ENCODE measurements around the gene NUP50. TPM values are rescaled to one million over a fixed set of nuclear protein-coding genes. Genes with fewer than 3 reads are reported as not detected.

NUP50 gene
- total and polyA plus RNA-seq, 2 of the 13 experiments (the other 11 are each of a cell fraction or from before 2014, with no cell fraction given), result 14.2 to 52.4 TPM

DNA sequence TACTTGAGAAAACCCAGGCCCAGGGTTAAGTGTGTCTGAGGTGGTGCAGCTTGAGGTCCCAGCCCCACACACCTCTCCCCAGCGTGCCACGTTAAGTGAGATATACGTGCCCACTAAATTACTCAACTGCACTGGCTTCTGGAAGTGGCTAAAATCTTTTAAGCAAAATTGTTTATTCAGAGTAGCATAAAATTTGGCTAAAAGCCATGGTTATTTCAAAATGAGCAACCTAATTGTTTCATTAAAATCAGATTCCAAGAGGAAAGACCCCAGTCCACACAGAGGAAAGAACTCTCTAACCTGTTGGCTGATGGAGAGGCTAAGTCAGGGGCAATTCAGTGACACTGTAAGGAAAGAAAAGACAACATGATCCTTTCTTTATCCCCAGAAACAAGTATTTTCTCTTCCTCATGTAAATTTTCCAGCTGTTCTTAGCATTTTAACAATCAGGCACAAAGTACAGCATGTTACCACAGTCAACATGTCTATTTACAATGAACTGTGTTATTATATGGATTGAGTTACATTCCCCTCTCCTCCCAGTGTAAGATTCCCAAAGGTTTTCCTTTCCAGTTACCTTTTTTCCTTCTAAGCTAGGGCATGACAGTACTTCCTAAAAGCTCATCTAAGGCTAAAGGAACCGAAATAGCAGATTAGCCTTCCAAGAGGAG lies 26.6 kb downstream of the NUP50 start:
- H3K9ac ChIP-seq (ENCODE audit: insufficient read depth, low read depth, low read length), result no peak overlapping the region
- peak overlapping the region; percentile 20 for H3K27ac ChIP-seq (ENCODE audit: extremely low read length, insufficient read depth, low read length)
- H3K27me3 ChIP-seq (ENCODE audit: control insufficient read depth in 1 of 2, insufficient read depth in 2 of 2, low read length in 2 of 2), result no peaks in the 10 kb centered on the region
- no peak overlapping the region for H2AFZ ChIP-seq (ENCODE audit: low read length)
- H3K4me1 ChIP-seq (ENCODE audit: insufficient read depth, low read length), result peaks cover 31% of the 10 kb centered on the region
- FAIRE-seq (peak; percentile 18), DNase-seq (ENCODE audit: low spot score) (peak; percentile 44), ATAC-seq (peak; percentile 41)
- POLR2A ChIA-PET, result no interaction called here
- H3K4me2 ChIP-seq (ENCODE audit: low read depth, low read length), result no peak overlapping the region
- BruUV-seq (replicated peaks), result no TSS peak
- peaks cover 3 to 6% of the 10 kb centered on the region in 2 experiments; a peak in 3 of 5 replicates for H3K36me3 ChIP-seq (replicated peaks in 1 of 2; ENCODE audit: control insufficient read depth in 1 of 2, insufficient read depth in 2 of 2, low read length in 2 of 2)
- in situ Hi-C loops (cut with HindIII; ENCODE audit: extremely low pct_ligation_motif_present, low pct_unique_long_range_greater_than_20kb) (no loop called here), intact Hi-C loops (cut with micrococcal nuclease; ENCODE audit: unreplicated experiment) (loop anchor here (5.0 to 10.0 kb wide), 2 partner anchors 72 to 86 kb away; no protein-coding TSS in a partner anchor)
- TF ChIP-seq SUZ12 (IDR thresholded peaks at IDR 0.05; ENCODE audit: low read depth, low read length), result no peak
- no peak for TF ChIP-seq ZNF264 (CRISPR knock-in tag; IDR thresholded peaks at IDR 0.05)
- TF ChIP-seq, protein P1, sequence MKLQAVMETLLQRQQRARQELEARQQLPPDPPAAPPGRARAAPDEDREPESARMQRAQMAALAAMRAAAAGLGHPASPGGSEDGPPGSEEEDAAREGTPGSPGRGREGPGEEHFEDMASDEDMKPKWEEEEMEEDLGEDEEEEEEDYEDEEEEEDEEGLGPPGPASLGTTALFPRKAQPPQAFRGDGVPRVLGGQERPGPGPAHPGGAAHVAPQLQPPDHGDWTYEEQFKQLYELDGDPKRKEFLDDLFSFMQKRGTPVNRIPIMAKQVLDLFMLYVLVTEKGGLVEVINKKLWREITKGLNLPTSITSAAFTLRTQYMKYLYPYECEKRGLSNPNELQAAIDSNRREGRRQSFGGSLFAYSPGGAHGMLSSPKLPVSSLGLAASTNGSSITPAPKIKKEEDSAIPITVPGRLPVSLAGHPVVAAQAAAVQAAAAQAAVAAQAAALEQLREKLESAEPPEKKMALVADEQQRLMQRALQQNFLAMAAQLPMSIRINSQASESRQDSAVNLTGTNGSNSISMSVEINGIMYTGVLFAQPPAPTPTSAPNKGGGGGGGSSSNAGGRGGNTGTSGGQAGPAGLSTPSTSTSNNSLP (IDR thresholded peaks at IDR 0.05; ENCODE audit: low read depth, low read length), result 0 out of 2 replicates have a peak, but pooled peaks have one; percentile 27
- TF ChIP-seq HNF4A (CRISPR knock-in tag; IDR thresholded peaks at IDR 0.05), result peak; percentile 48; the same call in 1 of the 2 replicates
- TF ChIP-seq FOXA3 (CRISPR knock-in tag; IDR thresholded peaks at IDR 0.05), result peak; percentile 58
- no peak for TF ChIP-seq HHEX (CRISPR knock-in tag; IDR thresholded peaks at IDR 0.05)
- TF ChIP-seq SAP130 (CRISPR knock-in tag; IDR thresholded peaks at IDR 0.05; ENCODE audit: low read depth), result 0 out of 2 replicates have a peak, but pooled peaks have one; percentile 18
- TF ChIP-seq SOX5 (CRISPR knock-in tag; IDR thresholded peaks at IDR 0.05; ENCODE audit: borderline replicate concordance), result peak; percentile 36; the same call in 1 of the 2 replicates
- TF ChIP-seq, protein P2, sequence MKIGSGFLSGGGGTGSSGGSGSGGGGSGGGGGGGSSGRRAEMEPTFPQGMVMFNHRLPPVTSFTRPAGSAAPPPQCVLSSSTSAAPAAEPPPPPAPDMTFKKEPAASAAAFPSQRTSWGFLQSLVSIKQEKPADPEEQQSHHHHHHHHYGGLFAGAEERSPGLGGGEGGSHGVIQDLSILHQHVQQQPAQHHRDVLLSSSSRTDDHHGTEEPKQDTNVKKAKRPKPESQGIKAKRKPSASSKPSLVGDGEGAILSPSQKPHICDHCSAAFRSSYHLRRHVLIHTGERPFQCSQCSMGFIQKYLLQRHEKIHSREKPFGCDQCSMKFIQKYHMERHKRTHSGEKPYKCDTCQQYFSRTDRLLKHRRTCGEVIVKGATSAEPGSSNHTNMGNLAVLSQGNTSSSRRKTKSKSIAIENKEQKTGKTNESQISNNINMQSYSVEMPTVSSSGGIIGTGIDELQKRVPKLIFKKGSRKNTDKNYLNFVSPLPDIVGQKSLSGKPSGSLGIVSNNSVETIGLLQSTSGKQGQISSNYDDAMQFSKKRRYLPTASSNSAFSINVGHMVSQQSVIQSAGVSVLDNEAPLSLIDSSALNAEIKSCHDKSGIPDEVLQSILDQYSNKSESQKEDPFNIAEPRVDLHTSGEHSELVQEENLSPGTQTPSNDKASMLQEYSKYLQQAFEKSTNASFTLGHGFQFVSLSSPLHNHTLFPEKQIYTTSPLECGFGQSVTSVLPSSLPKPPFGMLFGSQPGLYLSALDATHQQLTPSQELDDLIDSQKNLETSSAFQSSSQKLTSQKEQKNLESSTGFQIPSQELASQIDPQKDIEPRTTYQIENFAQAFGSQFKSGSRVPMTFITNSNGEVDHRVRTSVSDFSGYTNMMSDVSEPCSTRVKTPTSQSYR (CRISPR knock-in tag; IDR thresholded peaks at IDR 0.05; ENCODE audit: borderline replicate concordance), result no peak
- no peak for TF ChIP-seq CREM (IDR thresholded peaks at IDR 0.05)
- TF ChIP-seq CREM (CRISPR knock-in tag; IDR thresholded peaks at IDR 0.05), result no peak
- TF ChIP-seq, protein P3, sequence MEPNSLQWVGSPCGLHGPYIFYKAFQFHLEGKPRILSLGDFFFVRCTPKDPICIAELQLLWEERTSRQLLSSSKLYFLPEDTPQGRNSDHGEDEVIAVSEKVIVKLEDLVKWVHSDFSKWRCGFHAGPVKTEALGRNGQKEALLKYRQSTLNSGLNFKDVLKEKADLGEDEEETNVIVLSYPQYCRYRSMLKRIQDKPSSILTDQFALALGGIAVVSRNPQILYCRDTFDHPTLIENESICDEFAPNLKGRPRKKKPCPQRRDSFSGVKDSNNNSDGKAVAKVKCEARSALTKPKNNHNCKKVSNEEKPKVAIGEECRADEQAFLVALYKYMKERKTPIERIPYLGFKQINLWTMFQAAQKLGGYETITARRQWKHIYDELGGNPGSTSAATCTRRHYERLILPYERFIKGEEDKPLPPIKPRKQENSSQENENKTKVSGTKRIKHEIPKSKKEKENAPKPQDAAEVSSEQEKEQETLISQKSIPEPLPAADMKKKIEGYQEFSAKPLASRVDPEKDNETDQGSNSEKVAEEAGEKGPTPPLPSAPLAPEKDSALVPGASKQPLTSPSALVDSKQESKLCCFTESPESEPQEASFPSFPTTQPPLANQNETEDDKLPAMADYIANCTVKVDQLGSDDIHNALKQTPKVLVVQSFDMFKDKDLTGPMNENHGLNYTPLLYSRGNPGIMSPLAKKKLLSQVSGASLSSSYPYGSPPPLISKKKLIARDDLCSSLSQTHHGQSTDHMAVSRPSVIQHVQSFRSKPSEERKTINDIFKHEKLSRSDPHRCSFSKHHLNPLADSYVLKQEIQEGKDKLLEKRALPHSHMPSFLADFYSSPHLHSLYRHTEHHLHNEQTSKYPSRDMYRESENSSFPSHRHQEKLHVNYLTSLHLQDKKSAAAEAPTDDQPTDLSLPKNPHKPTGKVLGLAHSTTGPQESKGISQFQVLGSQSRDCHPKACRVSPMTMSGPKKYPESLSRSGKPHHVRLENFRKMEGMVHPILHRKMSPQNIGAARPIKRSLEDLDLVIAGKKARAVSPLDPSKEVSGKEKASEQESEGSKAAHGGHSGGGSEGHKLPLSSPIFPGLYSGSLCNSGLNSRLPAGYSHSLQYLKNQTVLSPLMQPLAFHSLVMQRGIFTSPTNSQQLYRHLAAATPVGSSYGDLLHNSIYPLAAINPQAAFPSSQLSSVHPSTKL (CRISPR knock-in tag; IDR thresholded peaks at IDR 0.05), result 0 out of 2 replicates have a peak, but pooled peaks have one; percentile 13
- no peak for TF ChIP-seq ZNF644 (CRISPR knock-in tag; IDR thresholded peaks at IDR 0.05; ENCODE audit: low read depth)
- peak; percentile 74; the same call in 1 of the 2 replicates for TF ChIP-seq SIX1 (CRISPR knock-in tag; IDR thresholded peaks at IDR 0.05; ENCODE audit: borderline replicate concordance)
- TF ChIP-seq FOXA1 (IDR thresholded peaks at IDR 0.05), result peak; percentile 46; the same call in 1 of the 2 replicates
- TF ChIP-seq FOXA1 (CRISPR knock-in tag; IDR thresholded peaks at IDR 0.05), result peak; percentile 62
- no peak for TF ChIP-seq NFIC (IDR thresholded peaks at IDR 0.05; ENCODE audit: low read length)
- H3K9me3 ChIP-seq (ENCODE audit: low read length), result no peaks in the 10 kb centered on the region
- no peak overlapping the region for H3K4me3 ChIP-seq (replicated peaks in 1 of 3; ENCODE audit: insufficient read depth in 1 of 3, low read depth in 2 of 3, low read length in 3 of 3)
- CTCF ChIA-PET (ENCODE audit: low intra/inter-chr PET ratio, low total read pairs), result no interaction called here
- H3K79me2 ChIP-seq (ENCODE audit: insufficient read depth, low read length), result no peaks in the 10 kb centered on the region
- H4K20me1 ChIP-seq (ENCODE audit: insufficient read depth, low read length), result no peaks in the 10 kb centered on the region
- 88% methylated on average over 4 of the region's 4 CpGs for WGBS (ENCODE audit: low lambda C conversion rate)
